ENCODE results near the gene NPW.

DNA sequence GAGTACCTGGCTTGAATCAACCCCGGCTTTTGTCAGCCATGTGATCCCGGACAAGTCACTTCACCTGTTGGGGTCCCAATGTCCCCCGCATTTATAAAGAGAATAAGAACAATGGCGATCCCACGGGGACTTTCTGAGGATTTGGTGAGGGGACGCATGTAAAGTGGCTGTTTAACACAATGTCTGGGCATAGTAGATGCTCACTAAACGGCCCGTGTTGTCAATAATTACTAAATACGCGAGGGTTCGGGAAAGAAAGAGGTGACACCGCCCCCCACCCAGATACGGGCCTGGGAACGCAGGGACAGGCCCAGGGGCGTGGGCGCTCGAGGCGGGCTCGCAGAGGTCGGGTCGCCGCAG, 28.0 kb upstream of the NPW start:
- TF ChIP-seq POLR2A (IDR thresholded peaks at IDR 0.05) = no peak
- TF ChIP-seq CTCF (IDR thresholded peaks at IDR 0.05) = no peak
- no peak for TF ChIP-seq POLR2AphosphoS5 (IDR thresholded peaks at IDR 0.05)
